Measurements from ENCODE around the gene POLR2L. TPM values are rescaled to one million over a fixed set of nuclear protein-coding genes. Genes with fewer than 3 reads are reported as not detected.

The POLR2L gene
- total and polyA plus RNA-seq, 2 donors (not counting 1 experiment from before 2014, with no cell fraction given): 44.4 to 80.8 TPM

DNA sequence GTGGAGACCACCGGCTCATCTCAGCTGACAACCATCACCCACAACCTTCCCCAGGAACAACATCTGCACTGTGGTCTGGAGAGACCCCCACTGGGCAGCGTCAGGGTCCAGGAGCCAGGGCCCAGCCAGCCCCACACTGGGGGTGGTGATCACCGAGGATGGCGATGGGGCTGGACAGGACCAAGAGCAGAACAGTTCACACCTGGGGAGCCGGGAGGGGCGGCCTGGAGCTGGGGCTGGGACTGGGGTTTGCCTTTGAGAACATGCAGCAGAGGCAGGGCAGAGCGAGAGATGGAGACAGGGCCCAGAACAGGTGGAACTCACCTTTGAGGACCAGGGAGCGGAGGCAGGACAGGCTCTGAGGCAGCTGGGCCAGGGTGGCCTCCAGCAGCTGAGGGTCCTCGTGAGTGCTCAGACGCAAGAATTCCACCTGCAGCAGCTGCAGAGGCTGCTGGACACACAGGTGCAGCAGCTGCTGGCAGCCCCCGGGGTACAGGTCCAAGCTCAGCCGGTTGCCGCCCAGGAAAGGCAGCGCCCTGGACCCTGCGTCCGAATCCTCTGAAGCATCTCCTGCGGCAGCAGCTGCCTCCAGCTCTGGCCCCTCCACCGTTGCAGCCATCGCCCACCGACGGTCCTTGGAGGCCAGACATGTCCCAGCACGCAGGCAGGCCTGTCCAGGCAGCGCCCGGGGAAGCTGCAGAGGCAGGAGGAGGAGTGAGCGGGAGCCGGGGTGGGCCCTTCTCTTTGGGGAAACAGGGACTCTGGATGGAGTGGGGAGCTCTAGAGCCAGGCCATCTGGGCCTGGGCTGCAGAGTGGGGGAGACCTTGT lies 38.3 kb downstream of the POLR2L start:
- TF ChIP-seq, protein P1, sequence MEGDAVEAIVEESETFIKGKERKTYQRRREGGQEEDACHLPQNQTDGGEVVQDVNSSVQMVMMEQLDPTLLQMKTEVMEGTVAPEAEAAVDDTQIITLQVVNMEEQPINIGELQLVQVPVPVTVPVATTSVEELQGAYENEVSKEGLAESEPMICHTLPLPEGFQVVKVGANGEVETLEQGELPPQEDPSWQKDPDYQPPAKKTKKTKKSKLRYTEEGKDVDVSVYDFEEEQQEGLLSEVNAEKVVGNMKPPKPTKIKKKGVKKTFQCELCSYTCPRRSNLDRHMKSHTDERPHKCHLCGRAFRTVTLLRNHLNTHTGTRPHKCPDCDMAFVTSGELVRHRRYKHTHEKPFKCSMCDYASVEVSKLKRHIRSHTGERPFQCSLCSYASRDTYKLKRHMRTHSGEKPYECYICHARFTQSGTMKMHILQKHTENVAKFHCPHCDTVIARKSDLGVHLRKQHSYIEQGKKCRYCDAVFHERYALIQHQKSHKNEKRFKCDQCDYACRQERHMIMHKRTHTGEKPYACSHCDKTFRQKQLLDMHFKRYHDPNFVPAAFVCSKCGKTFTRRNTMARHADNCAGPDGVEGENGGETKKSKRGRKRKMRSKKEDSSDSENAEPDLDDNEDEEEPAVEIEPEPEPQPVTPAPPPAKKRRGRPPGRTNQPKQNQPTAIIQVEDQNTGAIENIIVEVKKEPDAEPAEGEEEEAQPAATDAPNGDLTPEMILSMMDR (IDR thresholded peaks at IDR 0.05): no peak
- TF ChIP-seq EZH2 (IDR thresholded peaks at IDR 0.05; ENCODE audit: borderline replicate concordance, insufficient read depth, low read depth, low read length, poor library complexity, severe bottlenecking): no peak

GRCh38 chr11:803467-803742 lies 38.9 kb downstream of the POLR2L start:
- POLR2A ChIA-PET: no interaction called here
- Histone ChIP-seq H3K9me3 (ENCODE audit: control extremely low read depth in 1 of 3, control insufficient read depth in 2 of 3, insufficient read depth in 1 of 3, low read length in 2 of 3) (no peaks in the 10 kb centered on the region), H3K27me3 (replicated peaks in 1 of 4; ENCODE audit: control extremely low read depth in 1 of 4, control insufficient read depth in 3 of 4, insufficient read depth in 4 of 4, low read length in 3 of 4) (no peaks in the 10 kb centered on the region), H3K27ac (ENCODE audit: low read length in 2 of 2) (no peak overlapping the region), H3K4me2 (replicated peaks; ENCODE audit: low read depth, low read length, poor library complexity, severe bottlenecking) (no peak overlapping the region), H3K36me3 (replicated peaks in 1 of 2; ENCODE audit: control extremely low read depth in 1 of 2, control insufficient read depth in 1 of 2, extremely low read depth in 1 of 2, insufficient read depth in 2 of 2, low read length in 1 of 2) (peaks cover 0 to 9% of the 10 kb centered on the region in 2 experiments), H3K4me1 (ENCODE audit: control insufficient read depth in 2 of 2, insufficient read depth in 2 of 2, low read length in 2 of 2) (peaks cover 11 to 31% of the 10 kb centered on the region in 2 donors), H3K79me2 (ENCODE audit: control insufficient read depth, insufficient read depth, low read length) (peaks cover 62% of the 10 kb centered on the region), H2AFZ (ENCODE audit: insufficient read depth, low read depth, low read length, poor library complexity, severe bottlenecking) (no peak overlapping the region), H3K9ac (ENCODE audit: low read length) (no peak overlapping the region), H4K20me1 (ENCODE audit: control insufficient read depth, insufficient read depth, low read length, poor library complexity, severe bottlenecking) (peaks cover 45% of the 10 kb centered on the region), H3K4me3 (ENCODE audit: control extremely low read depth in 1 of 5, extremely low read depth in 1 of 5, insufficient read depth in 1 of 5, low read depth in 2 of 5, low read length in 4 of 5) (no peak overlapping the region)
- intact Hi-C loops (cut with micrococcal nuclease): no loop called here
- WGBS (ENCODE audit: insufficient coverage): 100% methylated on average over 2 of the region's 8 CpGs
- Mint-ChIP-seq H3K9me3 (ENCODE audit: insufficient read depth) (no peaks in the 10 kb centered on the region), H3K4me3 (peak overlapping the region; percentile 37), H3K27ac (no peak overlapping the region), H3K4me1 (peaks cover 13% of the 10 kb centered on the region), H3K27me3 (no peaks in the 10 kb centered on the region)
- CTCF ChIA-PET: no interaction called here
- no peak for DNase-seq
- no peak for ATAC-seq (ENCODE audit: low read depth)
- TF ChIP-seq, protein P1 (IDR thresholded peaks at IDR 0.05): no peak
- TF ChIP-seq EZH2 (IDR thresholded peaks at IDR 0.05; ENCODE audit: borderline replicate concordance, insufficient read depth, low read depth, low read length, poor library complexity, severe bottlenecking): no peak

More for the DNA sequence above, 38.3 kb downstream of the POLR2L start:
- ATAC-seq (ENCODE audit: low read depth) (no peak), DNase-seq (no peak)
- Histone ChIP-seq H3K36me3 (replicated peaks in 1 of 2; ENCODE audit: control extremely low read depth in 1 of 2, control insufficient read depth in 1 of 2, extremely low read depth in 1 of 2, insufficient read depth in 2 of 2, low read length in 1 of 2) (peaks cover 0 to 9% of the 10 kb centered on the region in 2 experiments), H3K4me1 (ENCODE audit: control insufficient read depth in 2 of 2, insufficient read depth in 2 of 2, low read length in 2 of 2) (peaks cover 16 to 31% of the 10 kb centered on the region in 2 donors), H2AFZ (ENCODE audit: insufficient read depth, low read depth, low read length, poor library complexity, severe bottlenecking) (peak overlapping the region; percentile 74), H3K27ac (ENCODE audit: low read length in 2 of 2) (peak overlapping the region; percentile 20 to 75), H4K20me1 (ENCODE audit: control insufficient read depth, insufficient read depth, low read length, poor library complexity, severe bottlenecking) (peaks cover 39% of the 10 kb centered on the region), H3K79me2 (ENCODE audit: control insufficient read depth, insufficient read depth, low read length) (peaks cover 61% of the 10 kb centered on the region), H3K9me3 (ENCODE audit: control extremely low read depth in 1 of 3, control insufficient read depth in 2 of 3, insufficient read depth in 1 of 3, low read length in 2 of 3) (no peaks in the 10 kb centered on the region), H3K4me2 (replicated peaks; ENCODE audit: low read depth, low read length, poor library complexity, severe bottlenecking) (peak overlapping the region; percentile 97), H3K27me3 (replicated peaks in 1 of 4; ENCODE audit: control extremely low read depth in 1 of 4, control insufficient read depth in 3 of 4, insufficient read depth in 4 of 4, low read length in 3 of 4) (no peaks in the 10 kb centered on the region), H3K4me3 (ENCODE audit: control extremely low read depth in 1 of 5, extremely low read depth in 1 of 5, insufficient read depth in 1 of 5, low read depth in 2 of 5, low read length in 4 of 5) (peak overlapping the region in 4 of 5 experiments; percentile 62 to 71 (median 71)), H3K9ac (ENCODE audit: low read length) (peak overlapping the region; percentile 71)
- intact Hi-C loops (cut with micrococcal nuclease): loop anchor here (2.0 kb wide), 1 partner anchor 187 kb away; no protein-coding TSS in a partner anchor
- 61% methylated on average over 26 of the region's 26 CpGs for WGBS (ENCODE audit: insufficient coverage)
- no peaks in the 10 kb centered on the region for H3K9me3 Mint-ChIP-seq (ENCODE audit: insufficient read depth)
- H3K27me3 Mint-ChIP-seq: no peaks in the 10 kb centered on the region
- peaks cover 19% of the 10 kb centered on the region for H3K4me1 Mint-ChIP-seq
- CTCF ChIA-PET: interaction anchor here (0.8 to 1.1 kb wide), 2 partner anchors 78 to 121 kb away, joined by 3 to 4 read pairs; partner anchors contain the start of gene AP2A2
- POLR2A ChIA-PET: interaction anchor here (0.7 to 1.3 kb wide), 2 partner anchors 8 to 268 kb away, joined by 3 to 4 read pairs; partner anchors contain the start of gene HRAS
- peak overlapping the region; percentile 80 for H3K4me3 Mint-ChIP-seq
- H3K27ac Mint-ChIP-seq: peak overlapping the region; percentile 81
